Hematopoietic multipotent progenitor cell treated with erythropoietin and hydrocortisone succinate and interleukin-3 and kit ligand, for 17 days (in vitro differentiated cells): ENCODE results near the gene SLC8A2.

Experiments used
- DNase-seq: peaks from one replicate; pipeline ENCODE4 v3.0.0-alpha.2; 2015; ENCODE audit warnings: low spot score

Gene SLC8A2

DNA sequence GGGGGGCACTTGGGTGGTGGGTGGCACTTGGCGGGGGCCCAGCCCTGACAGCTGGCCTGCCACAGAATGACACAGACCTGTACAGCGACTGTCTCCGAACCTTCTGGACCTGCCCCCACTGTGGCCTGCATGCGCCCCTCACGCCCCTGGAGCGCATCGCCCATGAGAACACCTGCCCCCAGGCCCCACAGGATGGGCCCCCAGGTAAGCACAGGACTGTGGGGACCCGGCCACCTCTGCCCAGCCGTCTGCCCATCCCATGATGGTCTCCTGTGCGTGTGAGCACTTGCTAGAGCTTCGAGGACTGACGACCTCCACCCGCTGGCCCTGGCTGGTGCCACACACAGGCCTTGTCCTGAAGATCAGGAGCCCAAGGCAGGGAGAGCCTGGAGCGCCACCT lies 90.6 kb downstream of the SLC8A2 start:
- DNase-seq = no peak

DNA sequence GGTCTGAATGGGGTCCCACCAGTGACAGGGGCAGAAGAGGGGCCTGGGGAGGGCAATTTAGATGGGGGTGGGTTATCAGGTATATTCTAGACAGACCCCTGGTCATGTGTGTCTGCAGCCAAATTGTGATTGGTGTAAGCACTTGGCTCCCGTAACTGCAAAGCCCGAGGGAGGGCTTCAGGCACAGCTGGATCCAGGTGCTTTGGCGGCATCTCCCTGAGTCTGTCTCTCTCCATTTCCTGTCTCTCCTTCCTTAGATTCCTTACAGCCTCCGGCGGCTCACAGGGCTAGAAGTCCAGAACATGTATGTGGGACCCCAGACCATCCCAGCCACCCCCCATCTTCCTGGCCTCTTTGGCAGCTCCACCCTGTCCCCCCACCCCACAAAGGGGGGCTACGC lies 91.1 kb downstream of the SLC8A2 start:
- DNase-seq = no peak

DNA sequence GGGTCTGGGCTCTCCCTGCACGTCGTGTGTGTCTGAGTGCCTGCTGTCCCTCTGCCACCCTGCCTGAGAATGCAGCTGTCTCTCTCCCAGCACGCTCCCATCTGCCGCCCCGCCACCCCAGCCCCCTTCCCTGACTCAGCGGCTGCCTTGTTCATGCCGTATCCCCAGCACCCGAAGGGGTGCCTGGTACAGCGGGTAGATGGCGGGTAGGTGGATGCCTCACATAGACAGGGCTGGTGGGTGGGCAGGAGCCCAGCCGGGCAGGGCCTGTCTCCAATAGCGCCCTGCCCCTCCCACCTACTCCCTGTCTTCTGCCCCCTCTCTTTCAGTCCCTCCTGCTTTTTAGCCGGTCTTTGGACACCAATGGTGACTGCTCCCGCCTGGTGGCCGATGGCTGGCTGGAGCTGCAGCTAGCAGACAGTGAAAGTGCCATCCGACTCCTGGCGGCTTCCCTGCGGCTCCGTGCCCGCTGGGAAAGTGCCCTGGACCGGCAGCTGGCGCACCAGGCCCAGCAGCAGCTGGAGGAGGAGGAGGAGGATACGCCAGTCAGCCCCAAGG lies 92.2 kb downstream of the SLC8A2 start:
- no peak for DNase-seq

DNA sequence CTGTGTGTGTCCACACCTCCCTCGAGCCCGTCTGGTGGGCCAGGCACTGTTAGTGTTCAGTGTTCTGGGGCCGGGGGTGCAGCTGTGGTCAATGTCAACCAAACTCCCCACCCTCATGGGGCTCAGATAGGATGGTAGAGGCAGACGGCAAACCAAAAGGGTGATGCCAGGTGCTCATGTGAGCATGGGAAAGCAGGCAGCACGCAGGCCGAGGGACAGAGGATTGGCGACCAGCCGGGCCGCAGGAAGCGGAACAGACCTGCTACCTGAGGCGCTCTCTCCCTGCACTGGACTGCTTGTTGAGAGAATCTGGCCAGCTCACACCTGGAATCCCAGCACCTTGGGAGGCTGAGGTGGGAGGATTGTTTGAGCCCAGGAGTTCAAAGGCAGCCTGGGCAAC lies 93.4 kb downstream of the SLC8A2 start:
- no peak for DNase-seq
